HG03342 (cell line): ENCODE results near the gene ATRNL1.
A peak's percentile ranks its signal among the peaks of the same experiment; 100 is the strongest.

Experiments
- ATAC-seq: cut with Tn5 transposase; IDR thresholded peaks from one replicate; pipeline ENCODE4 v1.9.1; 2021; ENCODE audit warnings: mild to moderate bottlenecking, moderate library complexity; ENCODE audit not compliant: unreplicated experiment

ATRNL1 gene

DNA sequence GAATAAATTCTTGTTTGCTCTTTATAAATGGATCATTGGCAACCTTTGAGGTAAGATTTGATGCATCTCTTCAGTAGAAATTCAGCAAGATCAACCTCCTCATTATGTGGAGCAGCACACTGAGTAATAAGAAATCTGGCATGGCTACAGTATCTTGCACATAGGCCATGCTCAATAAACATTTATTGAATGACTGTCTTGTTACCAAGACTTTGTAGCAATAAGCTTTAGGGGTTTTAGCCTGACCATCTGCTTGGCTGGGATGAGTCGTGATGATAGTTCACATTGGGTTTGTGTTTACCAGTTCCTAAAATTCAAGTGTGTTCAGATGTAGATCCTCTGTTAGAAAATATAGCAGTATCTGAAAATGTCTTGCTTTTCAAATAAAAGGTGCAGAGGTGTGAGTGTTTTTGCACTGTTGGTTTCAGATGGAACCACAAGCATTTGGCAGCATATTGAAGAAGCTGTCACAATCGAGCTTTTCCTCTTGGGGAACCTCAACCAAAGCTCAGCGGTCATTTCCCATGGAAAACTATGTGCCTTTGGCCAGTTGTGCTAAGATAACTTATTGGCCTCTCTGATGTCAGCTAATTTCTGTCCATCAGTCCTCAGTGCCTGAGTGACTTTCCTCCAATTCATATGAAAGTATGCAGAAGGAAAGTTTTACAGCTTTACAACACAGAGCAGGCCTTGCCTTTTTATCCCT, 737.3 kb downstream of the ATRNL1 start:
- no peak for ATAC-seq

DNA sequence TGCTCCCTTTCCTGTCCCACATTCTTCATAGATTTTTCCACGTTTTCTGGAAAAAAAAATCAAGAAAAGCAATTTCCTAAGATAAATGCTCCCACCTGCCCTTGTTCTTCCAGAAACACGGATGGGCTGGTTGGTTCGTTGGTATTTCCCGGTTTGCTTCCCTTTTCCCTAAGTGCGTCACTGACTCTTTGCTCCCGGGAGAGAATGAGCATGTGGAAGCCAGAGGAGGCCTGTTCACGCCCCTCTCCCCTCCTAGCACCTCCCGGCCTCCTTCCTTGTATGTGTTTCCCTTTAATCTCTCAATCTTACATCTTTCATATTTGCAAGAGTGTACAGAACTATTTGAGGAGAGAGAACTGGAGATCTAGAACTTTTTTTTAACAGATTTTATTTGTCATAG, 737.9 kb downstream of the ATRNL1 start:
- no peak for ATAC-seq

DNA sequence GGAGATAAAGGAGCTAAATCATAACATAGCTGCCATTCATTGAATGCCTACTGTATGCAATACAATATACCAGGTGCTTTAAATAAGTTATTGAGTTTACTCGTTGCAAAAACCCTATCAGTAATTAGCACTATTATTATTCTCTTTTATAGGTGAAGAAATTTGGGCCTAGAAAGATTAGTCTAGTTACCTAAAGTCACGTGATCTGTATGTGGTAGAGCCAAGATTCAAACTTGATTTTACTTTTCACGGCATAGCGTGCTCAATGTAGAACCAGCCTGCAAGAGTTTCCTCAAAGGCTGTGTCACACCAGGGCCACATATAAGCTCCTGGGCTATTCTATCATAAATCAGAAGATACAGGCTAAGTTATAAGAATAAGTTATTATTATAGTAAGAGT, 740.0 kb downstream of the ATRNL1 start:
- no peak for ATAC-seq

DNA sequence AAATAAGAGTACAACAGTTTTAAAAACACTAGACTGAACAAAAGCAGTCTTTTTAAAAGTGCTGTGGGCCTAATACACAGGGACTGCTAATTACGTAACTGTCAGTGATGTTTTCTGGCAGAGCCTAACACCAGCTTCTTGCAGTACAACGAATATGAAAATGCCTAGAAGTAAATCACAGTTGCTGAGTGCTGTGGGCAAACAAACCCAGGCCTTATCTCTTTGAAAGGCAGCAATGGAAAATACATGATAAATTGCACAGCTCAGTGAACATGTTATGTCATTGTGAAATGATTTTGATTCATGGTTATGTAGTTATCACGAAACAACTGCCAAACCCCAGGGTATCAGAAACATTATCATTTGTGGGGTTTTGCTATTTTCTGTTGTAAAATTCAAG, 751.4 kb downstream of the ATRNL1 start:
- no peak for ATAC-seq

DNA sequence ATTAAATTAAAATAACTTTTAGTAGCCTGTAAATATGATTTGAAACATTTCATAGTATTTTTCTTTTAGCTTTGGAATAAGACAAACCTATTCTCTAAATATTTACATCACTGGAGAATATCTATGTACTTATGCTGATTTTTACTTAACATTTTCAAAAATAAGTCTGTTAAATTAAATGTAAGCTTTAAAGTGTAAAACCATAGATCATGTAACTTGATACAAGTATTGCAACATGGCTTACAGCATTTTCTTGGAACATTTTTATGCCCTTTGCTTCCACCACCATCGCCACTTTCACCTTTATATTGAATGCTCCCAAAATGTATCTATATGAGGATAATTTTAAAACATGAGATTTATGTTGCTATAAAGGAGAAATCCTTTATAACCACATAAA, 752.8 kb downstream of the ATRNL1 start:
- ATAC-seq, result no peak

DNA sequence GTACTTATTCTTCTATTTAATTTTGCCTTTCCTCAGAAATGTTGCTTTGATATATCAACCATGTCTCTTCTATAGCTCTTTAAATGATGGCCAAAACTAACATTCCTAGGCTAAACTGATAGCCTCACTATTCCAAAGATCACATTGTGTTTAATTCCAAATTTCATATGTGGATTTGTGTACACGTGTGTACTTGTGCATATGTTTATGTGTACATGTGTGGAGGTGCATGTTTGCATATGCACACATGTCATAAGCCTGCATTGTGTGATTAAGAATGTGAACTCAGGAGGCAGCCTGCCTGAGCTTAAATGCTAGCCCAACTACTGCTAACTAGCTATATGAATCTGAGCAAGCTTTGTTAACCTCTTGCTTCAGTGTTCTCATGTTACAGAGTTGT, 753.4 kb downstream of the ATRNL1 start:
- no peak for ATAC-seq

DNA sequence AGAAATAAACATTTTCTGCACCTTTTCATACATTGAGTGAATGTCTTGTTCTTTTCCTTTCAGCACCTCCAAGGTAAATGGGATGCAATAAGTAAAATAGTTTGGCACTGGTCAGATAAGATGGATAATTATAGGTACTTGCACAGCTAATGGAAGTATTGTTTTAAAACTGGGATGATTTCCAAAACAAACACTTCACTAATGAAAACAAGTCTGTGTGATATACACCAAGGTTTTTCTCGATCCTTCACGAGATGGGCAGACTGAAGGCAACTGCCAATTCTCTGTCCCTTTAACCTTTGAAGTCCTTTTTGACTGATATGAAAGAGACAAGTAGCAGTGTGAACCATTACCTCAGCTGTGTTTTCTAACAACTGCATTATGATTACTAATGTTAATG, 756.0 kb downstream of the ATRNL1 start:
- no peak for ATAC-seq

DNA sequence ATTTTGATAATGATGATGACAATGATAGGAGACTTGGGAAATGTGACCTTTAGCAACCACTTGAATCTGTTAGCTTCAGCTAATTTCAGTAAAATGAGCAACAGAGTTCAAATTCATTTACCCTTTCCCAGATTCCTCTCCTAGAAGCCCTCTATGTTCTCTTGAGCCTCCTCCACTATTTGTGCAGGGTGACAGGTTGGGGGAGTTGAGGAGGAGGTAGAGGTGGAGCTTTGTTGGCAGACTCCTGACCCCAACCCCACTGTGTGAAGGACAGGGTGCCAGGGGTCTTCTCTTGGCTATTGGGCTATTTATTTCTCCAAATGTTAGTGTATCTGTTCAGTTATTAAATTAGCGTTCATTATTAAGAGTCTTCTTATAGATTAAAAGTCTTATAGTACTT, 757.5 kb downstream of the ATRNL1 start:
- ATAC-seq, result no peak

DNA sequence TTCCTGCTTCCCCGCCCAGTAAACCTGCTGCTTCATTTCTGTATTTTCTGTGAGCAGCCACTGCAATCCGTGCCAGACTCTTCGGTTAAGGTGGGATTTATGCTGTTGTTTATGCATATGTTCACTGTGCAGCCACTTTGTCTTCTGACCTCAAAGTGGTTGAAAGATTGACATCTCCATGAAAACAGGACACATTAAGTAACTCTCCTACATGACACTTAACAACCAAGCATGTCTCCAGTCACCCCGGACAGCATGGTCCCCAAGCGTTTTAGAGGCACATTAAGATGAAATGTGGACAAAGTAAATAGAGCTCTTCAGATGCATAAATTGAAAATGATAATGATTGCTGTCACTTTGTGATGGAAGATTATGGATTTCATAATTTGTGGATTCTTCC, 758.5 kb downstream of the ATRNL1 start:
- no peak for ATAC-seq

DNA sequence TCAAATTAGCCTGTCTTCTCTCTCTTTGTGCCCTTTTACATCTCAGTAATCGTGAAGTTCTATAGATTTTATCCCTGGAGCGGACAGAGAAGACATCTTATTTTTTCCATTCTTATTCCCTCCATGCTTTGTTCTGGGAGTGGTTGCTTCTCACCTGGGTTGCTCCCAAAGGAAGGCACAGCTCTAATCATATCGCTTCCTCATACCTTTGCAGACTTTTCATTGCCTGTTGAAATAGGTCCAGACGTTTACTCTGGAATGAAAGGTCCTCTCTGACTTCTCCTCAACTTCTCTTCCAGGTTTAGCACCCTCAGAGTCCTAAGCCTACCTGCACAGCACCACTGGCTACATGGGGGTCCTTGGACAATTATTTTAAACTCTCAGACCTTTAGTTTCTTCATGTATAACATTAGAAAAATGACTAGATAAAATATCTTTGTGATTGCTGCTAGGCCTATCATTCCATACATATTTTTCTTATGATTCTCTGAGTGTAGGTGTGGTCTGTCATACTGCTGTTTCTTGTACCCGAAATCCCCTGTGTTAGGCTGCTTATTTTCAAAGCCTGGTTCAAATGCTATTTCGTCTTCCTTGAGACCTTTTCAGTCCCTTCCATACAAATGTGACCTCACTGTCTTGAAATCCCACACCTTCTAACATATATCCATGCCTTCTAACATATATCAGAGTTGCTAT, 761.7 kb downstream of the ATRNL1 start:
- no peak for ATAC-seq

DNA sequence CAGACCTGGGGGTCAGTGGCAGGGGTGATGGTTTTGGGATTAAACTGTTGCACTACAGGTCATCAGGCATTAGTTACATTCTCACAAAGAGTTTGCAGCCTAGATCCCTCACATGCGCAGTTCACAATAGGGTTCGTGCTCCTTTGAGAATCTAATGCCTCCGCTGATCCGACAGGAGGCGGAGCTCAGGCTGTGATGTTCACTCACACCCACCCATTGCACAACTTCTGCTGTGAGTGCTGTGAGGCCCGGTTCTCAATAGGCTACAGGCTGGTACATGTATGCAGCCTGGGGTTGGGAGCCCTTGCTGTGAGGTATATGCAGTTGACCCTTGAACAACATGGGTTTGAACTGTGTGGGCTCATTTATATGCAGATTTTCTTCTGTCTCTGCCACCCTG, 763.4 kb downstream of the ATRNL1 start:
- no peak for ATAC-seq

DNA sequence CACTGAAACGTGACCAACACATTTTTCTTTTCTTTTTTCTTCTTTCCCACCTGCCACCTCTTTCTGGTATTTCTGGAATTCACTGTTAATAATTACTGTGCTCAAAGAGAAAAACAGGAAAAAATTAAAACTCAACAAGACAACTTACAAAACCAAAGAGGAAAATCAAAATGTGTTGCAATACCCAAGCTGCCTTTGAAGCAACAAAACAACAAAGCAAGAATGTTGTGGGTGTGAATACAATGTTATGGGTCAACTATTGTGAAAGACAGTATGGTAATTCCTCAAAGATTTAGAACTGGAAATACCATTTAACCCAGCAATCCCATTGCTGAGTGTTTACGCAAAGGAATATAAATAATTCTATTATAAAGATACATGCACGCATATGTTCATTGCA, 764.7 kb downstream of the ATRNL1 start:
- no peak for ATAC-seq

DNA sequence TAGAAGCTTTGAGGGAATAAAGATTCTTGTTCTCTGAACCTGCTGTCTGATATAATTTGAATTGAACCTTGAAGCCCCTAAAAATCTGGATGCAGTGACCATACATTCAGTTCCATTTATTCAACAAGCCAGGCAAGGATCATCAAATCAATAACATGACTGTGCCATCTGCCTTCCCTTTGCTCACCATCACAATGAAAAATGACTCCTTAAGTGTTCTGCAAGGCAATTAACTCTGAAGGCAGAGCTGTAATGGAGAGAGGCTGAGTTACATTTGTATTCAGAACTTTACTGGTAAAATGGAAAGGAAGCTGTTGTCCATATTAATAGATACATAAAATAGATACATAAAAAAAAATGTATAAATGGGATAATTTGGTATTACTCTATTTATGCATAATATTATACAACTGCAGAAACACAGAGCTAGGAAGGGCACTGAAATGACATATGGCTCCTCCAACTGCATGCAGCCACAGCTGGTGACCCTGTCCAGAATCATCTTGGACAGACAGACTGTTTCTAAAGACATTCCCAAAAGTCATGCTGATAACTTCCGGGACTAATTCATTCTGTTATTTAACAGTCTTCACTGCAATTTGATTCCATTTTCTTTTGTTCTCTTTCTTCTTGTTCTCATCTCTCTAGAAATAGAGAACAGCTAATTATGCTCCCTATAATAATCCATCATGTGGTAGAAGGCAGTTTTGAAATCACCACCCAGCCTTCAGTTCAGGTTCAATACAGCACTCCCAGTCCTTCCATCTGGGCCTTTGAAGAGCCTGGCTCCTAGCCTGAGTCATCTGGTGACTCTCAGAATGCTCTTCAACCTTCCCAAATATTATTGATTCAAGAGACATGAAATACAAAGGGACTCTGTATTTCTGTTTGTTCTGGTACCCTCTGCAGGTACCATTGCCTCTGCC, 767.3 kb downstream of the ATRNL1 start:
- no peak for ATAC-seq

DNA sequence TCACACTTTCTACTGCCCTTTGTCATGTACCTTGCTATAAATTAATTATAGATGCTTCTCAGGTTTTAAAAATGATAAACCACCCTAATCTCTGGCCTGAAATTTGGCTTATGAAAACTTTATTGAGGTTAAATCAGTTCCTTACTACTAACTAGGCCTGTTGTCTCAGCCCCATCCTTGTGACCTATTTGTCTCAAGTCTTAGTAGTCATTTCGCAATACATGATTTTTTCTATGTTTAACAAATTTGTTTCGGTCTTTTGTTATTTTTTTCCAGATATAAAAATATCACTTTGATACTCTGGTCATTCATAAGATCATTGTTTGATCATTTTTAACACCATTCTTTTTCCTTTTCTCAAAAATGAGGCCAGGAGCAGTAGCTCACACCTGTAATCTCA, 768.3 kb downstream of the ATRNL1 start:
- ATAC-seq, result no peak

DNA sequence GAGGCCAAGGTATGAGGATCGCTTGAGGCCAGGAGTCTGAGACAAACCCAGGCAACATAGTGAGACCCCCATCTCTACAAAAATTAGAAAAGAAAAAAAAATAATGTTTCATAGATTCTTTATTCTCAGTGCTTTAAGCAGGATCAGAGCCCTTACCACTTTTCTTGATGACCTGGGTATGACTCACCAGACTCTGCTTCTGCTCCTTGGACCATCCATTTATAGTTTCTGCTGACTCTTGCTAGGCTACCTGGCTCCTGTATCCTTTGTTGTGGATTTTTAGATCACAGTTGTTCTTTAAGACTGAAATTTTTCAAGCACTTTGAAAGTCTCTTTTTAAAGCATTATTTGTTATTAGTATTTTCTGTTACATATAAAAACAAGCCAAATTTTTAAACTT, 768.7 kb downstream of the ATRNL1 start:
- no peak for ATAC-seq

DNA sequence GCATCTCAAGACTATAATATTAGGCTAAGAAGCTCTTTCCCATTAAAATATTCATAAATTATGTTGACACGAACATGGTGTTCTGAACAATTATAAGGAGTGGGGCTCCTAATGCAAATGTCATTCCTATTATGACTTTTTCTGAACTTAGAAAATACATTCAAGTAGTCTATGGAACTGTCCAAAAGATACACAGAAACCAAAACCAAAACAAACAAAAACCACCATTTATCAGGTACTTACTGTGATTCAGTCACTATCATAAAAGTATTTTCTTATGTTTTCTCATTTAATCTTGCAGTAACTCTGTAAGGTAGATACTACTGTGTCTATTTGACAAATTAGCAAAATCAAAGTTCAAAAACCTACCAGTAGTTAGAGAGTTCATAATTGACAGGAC, 773.0 kb downstream of the ATRNL1 start:
- ATAC-seq, result no peak

DNA sequence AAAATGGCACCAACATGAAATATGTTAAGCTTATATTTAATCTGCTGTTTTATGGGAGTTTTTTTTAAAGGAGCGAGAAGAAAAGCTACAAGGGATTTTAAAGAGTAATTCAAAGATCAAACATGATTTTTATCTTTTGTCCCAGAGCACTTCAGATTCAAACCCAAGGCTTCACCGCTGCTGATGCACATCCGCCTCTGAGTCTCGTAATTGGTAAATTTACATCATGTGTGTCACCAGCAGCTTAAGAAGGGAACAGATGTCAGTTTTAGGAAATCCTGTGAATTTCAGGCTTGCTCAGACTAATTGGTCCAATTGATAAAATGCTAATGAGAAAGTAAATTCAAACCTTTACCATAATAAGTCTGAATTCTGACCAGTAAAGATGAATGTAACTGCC, 773.5 kb downstream of the ATRNL1 start:
- ATAC-seq, result no peak

DNA sequence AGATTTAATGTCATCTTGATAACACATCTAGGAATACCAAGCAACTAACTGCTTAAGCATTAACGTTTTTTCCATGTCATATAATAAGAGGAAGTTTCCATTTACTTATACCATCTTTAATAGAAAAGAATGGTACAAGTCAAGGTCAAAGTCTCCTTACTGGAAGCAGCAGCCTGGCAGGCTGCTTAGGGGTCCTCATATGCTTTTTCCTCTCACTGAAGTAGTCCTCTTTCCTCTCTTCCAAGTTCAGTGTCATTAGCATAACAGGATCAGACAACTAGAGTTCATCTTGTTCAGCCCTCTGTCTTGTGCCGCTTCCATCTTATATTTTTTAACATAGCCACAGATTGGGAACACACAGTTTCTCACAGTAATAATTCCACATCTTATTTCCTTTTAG, 774.1 kb downstream of the ATRNL1 start:
- no peak for ATAC-seq

DNA sequence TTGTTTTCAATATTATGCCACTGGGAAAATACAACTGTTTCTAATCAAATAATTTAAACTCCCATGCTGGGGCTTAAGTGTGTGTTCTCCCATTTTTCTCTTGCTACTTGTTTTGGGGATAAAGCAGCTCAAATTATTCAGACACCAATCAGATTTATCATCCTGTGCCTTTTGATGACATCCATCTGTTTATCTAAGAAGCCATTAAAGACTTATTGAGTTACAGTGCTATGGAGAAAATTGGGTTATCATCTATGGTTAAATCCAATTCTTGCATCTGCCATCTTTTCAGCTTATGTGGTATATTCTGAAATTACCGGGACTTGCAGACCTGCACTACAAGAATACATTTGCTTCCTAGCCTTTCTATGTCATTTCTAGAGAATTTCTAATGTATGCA, 778.7 kb downstream of the ATRNL1 start:
- ATAC-seq, result no peak

DNA sequence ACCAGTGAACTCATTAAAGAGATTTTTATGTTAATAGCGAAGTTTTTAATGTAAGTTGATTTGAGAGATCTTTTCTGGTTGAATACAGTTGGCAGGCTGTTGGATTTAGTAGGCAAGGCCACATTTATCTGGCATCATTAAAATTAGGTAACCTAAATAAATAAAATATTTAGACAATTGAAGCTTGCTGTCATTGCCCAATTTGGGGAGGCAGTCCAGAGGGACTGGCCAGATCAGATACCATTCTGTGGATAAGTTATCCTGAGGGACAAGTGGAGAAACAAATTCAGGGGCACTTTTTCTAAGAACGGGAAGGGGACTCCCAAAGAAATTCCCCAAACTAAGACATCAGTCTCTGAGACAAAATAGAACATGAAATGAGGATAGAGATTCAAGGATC, 782.0 kb downstream of the ATRNL1 start:
- ATAC-seq, result no peak

DNA sequence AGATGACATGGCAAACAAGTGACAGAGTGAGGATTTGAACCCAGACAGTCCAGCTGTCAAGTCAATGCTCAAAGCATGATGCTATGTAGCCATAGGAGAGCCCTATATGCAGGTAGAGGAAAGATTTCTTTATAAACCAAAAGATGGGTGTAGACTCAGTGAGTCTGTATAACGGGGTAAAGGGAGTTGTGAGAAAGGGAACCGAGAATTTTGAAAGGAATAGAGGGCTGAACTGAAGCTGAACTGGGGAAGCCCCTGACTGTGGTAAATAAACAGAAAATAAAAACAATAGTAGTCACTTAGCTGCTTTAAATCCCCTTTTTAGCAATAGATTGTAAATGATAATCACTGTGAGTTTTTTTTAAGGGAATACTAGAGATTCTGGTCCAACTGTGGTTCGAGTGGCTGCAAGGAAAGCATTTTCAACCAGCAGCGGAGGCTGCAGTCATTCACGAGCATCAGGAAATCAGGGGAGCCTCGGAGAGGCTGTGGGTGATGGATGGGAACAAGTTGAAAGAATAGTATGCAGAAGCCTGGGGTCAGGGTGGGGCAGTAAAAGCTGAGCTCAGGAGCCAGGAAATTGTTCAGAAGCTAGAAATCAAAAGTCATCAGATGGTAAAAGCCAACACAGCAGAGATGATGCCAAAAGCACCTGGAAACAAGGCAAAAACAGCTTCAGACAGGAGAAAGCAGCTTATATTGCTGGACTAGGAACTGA, 786.4 kb downstream of the ATRNL1 start:
- peak; percentile 92 for ATAC-seq
